GM12801 (cell line): ENCODE data around the gene CCDC69.

ENCODE experiments used
- TF ChIP-seq, protein P1 (sequence below): IDR thresholded peaks from one replicate; pipeline ENCODE4 v1.5.1; 2011; ENCODE audit warnings: control low read depth; ENCODE audit not compliant: insufficient read length; ENCODE audit errors: extremely low read depth

The CCDC69 gene, protein sequence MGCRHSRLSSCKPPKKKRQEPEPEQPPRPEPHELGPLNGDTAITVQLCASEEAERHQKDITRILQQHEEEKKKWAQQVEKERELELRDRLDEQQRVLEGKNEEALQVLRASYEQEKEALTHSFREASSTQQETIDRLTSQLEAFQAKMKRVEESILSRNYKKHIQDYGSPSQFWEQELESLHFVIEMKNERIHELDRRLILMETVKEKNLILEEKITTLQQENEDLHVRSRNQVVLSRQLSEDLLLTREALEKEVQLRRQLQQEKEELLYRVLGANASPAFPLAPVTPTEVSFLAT

DNA sequence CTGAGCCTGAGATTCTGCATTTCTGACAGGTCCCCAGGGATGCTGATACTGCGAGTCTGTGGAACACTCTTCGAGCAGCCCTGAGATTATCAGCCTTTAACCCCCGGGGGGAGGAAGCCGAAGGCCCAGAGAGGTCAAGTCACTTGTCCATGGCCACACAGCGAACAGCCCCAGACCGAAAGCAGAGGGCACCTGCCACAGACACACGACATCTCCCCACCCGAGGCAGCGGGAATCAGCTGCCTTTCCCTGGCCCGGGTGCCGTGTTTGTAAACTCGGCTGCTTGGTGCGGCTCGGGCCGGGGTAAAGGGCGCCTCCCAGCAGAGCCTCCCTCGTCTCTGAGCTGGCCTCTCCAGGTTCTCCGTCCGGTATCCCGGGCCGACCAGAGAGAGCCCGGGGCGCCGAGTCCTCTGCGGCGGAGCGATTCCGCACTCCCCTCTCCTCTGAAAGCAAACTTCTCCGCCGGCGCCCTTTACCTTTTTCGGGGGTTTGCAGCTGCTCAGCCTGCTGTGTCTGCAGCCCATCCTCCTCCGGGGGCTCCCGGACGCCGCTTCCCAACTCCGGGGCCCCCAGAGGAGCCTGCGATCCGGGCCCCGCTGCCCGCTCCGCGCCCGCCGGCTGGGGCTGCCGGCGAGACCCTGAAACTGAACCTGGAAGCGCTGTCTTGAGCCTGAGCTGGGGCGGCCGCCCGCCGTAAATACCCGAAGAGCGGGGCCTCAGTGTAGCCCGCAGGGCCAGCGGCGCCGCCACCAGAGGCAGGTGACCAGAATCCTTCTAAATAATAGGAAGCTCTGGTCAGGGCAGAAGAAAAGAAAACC is at the start of gene CCDC69:
Gene CCDC69, minus strand, starts transcription at position 646 of the 818 bp plus-strand sequence. Its CDS starts 122 bp downstream, at position 524.
- TF ChIP-seq, protein P1, sequence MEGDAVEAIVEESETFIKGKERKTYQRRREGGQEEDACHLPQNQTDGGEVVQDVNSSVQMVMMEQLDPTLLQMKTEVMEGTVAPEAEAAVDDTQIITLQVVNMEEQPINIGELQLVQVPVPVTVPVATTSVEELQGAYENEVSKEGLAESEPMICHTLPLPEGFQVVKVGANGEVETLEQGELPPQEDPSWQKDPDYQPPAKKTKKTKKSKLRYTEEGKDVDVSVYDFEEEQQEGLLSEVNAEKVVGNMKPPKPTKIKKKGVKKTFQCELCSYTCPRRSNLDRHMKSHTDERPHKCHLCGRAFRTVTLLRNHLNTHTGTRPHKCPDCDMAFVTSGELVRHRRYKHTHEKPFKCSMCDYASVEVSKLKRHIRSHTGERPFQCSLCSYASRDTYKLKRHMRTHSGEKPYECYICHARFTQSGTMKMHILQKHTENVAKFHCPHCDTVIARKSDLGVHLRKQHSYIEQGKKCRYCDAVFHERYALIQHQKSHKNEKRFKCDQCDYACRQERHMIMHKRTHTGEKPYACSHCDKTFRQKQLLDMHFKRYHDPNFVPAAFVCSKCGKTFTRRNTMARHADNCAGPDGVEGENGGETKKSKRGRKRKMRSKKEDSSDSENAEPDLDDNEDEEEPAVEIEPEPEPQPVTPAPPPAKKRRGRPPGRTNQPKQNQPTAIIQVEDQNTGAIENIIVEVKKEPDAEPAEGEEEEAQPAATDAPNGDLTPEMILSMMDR = no peak

DNA sequence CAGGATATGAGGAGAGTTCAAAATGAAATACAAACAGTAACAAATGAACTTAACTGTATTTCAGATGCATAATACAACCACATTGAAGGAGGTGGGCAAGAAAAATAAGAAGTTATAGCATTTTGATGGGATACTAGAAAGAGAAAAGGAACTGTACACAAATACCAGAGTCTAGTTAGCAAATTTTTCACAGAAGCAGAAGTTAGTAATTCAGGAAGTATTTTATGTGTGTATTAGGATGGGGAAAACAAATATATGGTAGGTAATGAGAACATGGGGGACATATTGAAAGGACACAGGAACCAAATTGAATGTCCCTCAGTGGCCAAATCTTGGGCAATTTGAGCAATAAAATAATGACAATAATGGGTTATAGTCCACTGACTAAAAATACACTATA is 47.4 kb upstream of the CCDC69 start:
- TF ChIP-seq, protein P1 = no peak

DNA sequence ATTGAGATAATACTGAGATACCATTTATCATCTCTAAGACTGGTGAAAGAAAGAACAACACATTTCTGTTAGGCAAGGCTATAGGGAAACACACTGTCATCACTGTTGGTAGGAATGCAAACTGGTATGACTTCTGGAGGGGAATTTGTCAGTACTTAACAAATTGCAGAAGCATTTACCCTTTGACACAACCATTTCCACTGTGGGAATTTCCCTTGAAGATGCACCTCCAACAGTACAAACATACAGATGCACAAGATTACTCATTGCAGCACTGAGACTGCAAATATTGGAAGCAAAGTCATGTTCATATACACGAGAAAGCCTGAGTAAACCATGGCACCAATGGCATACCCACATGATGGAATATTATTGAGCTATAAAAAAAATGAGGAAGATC is 46.7 kb upstream of the CCDC69 start:
- TF ChIP-seq, protein P1 = no peak

DNA sequence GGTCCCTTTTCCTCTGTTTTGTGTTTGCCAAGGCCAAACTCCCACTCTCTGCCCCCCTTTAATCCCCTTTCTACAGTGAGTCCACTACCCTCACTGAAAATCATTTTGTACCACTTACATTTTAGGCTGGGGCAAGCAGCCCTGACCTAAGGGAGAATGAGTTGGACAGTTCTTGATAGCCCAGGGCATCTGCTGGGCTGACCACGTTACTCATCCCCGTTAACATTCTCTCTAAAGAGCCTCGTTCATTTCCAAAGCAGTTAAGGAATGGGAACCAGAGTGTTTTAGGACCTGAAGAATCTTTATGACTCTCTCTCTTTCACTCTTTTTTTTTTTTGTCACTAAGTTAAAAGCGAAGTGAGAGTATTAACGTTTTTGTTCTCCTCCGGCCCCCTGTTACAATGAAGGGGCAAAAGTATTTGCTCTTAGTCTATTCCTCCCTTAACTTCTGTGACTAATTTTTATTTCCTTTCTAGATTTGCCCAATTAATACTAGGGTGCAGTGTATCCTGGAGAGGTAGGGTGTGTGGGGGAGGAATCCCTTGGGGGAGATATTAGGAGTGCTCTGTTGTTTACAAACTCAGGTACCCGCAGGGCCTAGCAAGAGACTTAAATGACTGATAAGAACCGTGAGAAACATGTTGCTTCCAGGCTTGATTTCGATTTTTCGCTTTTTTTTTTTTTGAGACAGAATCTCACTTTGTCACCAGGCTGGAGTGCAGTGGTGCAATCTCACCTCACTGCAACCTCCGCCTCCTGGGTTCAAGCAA is 43.8 kb upstream of the CCDC69 start:
- TF ChIP-seq, protein P1 = no peak

DNA sequence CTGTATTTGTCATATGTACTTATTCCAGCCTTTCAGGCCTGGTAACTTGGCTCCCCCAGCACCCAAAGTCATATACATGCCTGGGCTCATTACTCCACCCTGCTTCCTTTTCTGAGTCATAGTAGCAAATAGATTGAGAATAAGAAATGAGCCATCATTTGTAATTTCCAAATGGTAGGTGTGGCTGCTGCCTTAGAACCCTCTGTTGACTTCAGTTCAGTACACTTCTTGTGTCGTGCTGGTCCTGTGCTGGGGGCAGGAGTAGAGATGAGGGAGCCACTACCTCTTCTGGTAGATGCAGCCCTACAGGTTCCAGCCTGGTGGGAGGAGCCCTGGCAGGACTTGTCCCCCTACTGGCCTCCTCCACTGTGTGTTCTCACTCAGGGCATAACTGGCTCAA is 40.2 kb upstream of the CCDC69 start:
- TF ChIP-seq, protein P1 = no peak

DNA sequence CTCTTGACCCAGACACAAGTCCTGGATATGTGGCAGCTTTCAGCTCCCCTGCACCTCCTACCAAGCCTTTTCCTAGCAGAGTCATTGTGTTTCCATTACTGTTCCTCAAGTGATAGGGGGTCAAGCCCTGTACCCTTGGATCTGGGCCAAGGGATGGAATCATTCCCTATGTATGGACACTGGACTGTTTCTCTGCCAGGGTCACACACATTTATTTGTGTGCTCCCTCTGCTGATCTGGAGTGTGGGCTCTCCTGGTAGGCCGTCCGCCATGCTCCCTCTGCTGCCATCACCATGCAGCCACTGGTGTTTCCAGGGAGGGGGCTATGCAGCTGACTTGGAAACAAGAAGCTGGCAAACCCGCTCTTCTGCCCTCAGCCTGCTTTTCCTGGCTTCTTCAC is 38.6 kb upstream of the CCDC69 start:
- TF ChIP-seq, protein P1 = no peak

DNA sequence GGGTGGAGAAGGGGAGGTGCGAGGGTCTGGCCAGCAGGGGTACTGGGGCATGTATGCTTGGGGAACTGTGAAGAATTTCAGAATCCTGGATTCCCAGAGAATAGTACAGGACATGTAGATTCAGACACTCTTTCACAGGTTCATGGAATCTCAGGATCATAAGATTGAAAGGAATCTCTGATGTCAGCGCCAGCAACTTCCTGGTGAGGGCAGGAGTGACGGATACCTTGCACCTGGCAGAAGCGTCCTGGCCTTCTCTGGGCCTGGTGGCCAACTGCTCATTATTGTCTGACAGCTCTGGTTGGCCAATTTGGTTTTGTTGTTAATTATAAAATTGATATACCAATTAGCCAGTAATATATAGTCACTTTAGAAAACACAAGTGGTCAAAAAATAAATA is 36.0 kb upstream of the CCDC69 start:
- TF ChIP-seq, protein P1 = no peak
